ENCODE measurements around the gene TMEM258. TPM values are rescaled to one million over a fixed set of nuclear protein-coding genes. Genes with fewer than 3 reads are reported as not detected.

TMEM258 gene
- total and polyA plus RNA-seq, 9 of the 15 experiments (the other 6 are each of a cell fraction or from before 2014, with no cell fraction given) = 97.2 to 856 (median 231) TPM

DNA sequence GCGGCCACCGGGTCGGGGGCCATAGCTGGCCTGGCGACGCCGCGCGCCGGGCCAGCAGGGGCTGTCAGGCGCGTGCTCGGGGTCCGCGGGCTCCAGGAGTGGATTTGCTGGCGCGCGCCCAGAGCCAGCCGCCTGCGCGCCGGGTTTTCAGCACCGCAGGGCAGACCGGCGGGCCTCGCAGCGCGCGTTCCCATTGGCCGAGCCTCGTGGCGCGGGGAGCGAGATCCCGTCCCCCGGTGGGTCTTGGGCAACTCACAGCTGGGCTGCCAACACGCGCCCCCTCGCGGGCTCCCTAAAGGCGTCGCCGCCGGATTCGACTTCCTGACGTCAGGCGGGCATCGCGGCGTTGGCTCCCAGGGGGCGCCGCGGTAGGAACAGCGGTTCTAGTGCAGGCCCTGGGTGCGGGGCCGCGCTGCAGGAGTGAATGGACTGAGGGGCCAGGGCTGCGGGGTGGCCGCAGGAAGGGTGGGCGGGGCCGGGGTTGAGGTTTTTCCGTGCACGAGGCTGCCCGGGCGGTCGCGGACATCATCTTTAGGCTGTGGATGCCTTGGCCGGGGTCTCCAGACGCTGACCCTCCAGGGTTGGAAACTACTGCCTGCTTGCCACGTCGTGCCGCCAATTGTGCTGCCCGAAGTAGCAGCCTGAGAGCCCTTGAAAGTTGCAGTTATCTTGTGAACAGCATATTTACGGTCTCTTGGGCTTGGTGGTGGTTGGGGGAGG, 24.5 kb upstream of the TMEM258 start, which contains the start of gene FADS1 (continued):
- TF ChIP-seq, protein P1, sequence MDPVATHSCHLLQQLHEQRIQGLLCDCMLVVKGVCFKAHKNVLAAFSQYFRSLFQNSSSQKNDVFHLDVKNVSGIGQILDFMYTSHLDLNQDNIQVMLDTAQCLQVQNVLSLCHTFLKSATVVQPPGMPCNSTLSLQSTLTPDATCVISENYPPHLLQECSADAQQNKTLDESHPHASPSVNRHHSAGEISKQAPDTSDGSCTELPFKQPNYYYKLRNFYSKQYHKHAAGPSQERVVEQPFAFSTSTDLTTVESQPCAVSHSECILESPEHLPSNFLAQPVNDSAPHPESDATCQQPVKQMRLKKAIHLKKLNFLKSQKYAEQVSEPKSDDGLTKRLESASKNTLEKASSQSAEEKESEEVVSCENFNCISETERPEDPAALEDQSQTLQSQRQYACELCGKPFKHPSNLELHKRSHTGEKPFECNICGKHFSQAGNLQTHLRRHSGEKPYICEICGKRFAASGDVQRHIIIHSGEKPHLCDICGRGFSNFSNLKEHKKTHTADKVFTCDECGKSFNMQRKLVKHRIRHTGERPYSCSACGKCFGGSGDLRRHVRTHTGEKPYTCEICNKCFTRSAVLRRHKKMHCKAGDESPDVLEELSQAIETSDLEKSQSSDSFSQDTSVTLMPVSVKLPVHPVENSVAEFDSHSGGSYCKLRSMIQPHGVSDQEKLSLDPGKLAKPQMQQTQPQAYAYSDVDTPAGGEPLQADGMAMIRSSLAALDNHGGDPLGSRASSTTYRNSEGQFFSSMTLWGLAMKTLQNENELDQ (CRISPR knock-in tag; IDR thresholded peaks at IDR 0.05; ENCODE audit: borderline replicate concordance) = no peak
- TF ChIP-seq HDAC1 (IDR thresholded peaks at IDR 0.05) (peak in 1 of 2 experiments; percentile 52; a peak in 2 of 4 replicates), KAT7 (CRISPR knock-in tag; IDR thresholded peaks at IDR 0.05; ENCODE audit: borderline replicate concordance) (peak; percentile 74; the same call in 1 of the 2 replicates), TBP (optimal IDR thresholded peaks at IDR 0.05; ENCODE audit: low read depth, low read length) (peak; percentile 79), ZSCAN29 (IDR thresholded peaks at IDR 0.05) (peak; percentile 68; the same call in 1 of the 2 replicates), NR4A1 (CRISPR knock-in tag; IDR thresholded peaks at IDR 0.05) (peak; percentile 91; the same call in 1 of the 2 replicates), NR4A1 (tag; IDR thresholded peaks at IDR 0.05) (peak; percentile 80), ZNF316 (IDR thresholded peaks at IDR 0.05) (no peak), MAX (CRISPR knock-in tag; IDR thresholded peaks at IDR 0.05) (peak; percentile 93), ZNF121 (CRISPR knock-in tag; conservative IDR thresholded peaks at IDR 0.05) (no peak; the same call in 1 of the 2 replicates), MIER1 (IDR thresholded peaks at IDR 0.05; ENCODE audit: low read depth) (no peak), ZNF212 (CRISPR knock-in tag; IDR thresholded peaks at IDR 0.05) (no peak), GTF2F1 (IDR thresholded peaks at IDR 0.05; ENCODE audit: low read depth, low read length) (no peak)
- TF ChIP-seq, protein P2, sequence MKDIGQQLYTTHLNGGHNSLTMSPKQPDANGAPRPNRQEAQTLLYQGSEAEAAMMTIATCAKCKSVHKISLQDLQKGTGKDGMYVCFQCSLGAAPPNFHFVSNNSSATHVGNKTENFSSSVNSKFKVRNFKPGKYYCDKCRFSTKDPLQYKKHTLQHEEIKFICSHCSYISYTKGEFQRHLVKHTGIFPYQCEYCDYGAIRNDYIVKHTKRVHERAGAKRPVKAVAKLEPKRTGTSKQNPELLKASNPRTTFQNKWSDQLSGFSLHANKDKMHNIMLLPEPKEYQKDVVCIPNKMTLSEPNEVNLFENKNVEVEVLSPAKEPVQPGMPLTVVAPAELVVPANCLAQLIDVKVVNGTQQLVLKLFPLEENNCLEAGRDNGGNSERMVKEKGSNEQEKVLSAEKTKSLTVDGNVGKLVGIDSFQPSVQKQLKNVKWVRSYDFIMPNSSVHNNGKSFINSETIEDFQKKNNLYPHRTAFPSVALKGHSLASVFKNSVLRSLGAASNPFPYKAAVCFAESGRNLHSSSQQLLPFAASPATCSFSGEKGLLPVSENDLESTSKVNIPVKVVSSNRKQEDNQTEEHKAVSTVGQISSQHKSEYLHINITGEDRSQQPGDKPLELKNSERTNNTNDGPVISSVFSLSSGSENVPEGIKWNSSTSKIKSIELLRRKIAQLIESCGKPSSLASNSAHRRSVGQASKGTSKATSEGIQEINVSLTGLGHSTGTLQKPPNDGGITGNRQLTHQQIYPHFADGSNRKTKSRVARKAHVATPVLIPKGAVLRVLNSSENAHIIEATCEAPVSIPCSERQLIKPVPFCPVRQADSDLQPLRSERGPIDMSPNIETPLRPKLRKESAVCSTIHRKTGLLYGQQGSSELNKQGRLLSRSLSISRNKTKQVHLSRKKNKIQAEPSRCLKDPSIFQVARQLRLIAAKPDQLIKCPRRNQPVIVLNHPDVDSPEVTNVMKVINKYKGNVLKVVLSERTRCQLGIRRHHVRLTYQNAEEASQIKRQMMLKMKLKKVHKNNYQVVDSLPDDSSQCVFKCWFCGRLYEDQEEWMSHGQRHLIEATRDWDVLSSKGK (CRISPR knock-in tag; IDR thresholded peaks at IDR 0.05) = no peak
- TF ChIP-seq, protein P3, sequence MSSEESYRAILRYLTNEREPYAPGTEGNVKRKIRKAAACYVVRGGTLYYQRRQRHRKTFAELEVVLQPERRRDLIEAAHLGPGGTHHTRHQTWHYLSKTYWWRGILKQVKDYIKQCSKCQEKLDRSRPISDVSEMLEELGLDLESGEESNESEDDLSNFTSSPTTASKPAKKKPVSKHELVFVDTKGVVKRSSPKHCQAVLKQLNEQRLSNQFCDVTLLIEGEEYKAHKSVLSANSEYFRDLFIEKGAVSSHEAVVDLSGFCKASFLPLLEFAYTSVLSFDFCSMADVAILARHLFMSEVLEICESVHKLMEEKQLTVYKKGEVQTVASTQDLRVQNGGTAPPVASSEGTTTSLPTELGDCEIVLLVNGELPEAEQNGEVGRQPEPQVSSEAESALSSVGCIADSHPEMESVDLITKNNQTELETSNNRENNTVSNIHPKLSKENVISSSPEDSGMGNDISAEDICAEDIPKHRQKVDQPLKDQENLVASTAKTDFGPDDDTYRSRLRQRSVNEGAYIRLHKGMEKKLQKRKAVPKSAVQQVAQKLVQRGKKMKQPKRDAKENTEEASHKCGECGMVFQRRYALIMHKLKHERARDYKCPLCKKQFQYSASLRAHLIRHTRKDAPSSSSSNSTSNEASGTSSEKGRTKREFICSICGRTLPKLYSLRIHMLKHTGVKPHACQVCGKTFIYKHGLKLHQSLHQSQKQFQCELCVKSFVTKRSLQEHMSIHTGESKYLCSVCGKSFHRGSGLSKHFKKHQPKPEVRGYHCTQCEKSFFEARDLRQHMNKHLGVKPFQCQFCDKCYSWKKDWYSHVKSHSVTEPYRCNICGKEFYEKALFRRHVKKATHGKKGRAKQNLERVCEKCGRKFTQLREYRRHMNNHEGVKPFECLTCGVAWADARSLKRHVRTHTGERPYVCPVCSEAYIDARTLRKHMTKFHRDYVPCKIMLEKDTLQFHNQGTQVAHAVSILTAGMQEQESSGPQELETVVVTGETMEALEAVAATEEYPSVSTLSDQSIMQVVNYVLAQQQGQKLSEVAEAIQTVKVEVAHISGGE (CRISPR knock-in tag; IDR thresholded peaks at IDR 0.05) = peak in 1 of 3 experiments; percentile 25; a peak in 1 of 6 replicates

All from K562 (cell line).